HG03565 (cell line): ENCODE data around the gene STXBP5.
"Not testable (repeated sequence)": the region's sequence is repeated elsewhere in the genome, so short reads cannot be mapped to it uniquely, and the experiment has no call there.

Experiments
- ATAC-seq: cut with Tn5 transposase; IDR thresholded peaks from one replicate; pipeline ENCODE4 v1.9.1; 2021; ENCODE audit warnings: mild to moderate bottlenecking, moderate library complexity; ENCODE audit not compliant: unreplicated experiment

Gene STXBP5

GRCh38 chr6:147366290-147366689, 162.1 kb downstream of the STXBP5 start:
- no peak for ATAC-seq

- no peak for ATAC-seq
Measured at GRCh38 chr6:147371325-147371724, 167.1 kb downstream of the STXBP5 start.

- no peak for ATAC-seq
Measured at GRCh38 chr6:147372806-147373205, 168.6 kb downstream of the STXBP5 start.

GRCh38 chr6:147378819-147379218, 174.6 kb downstream of the STXBP5 start:
- ATAC-seq, result no peak

GRCh38 chr6:147380841-147381240, 176.6 kb downstream of the STXBP5 start:
- ATAC-seq, result not testable (repeated sequence)

- no peak for ATAC-seq
Measured at GRCh38 chr6:147381712-147382111, 177.5 kb downstream of the STXBP5 start.

GRCh38 chr6:147382945-147383554, 178.8 kb downstream of the STXBP5 start:
- no peak for ATAC-seq

GRCh38 chr6:147384029-147384428, 179.8 kb downstream of the STXBP5 start:
- no peak for ATAC-seq

- peak; percentile 54 for ATAC-seq
Measured at GRCh38 chr6:147384737-147385710, 180.8 kb downstream of the STXBP5 start.

- no peak for ATAC-seq
Measured at GRCh38 chr6:147389463-147389862, 185.2 kb downstream of the STXBP5 start.

GRCh38 chr6:147390909-147391536, 186.8 kb downstream of the STXBP5 start:
- no peak for ATAC-seq

GRCh38 chr6:147392917-147393625, 188.9 kb downstream of the STXBP5 start:
- peak; percentile 43 for ATAC-seq

- ATAC-seq, result no peak
Measured at GRCh38 chr6:147395158-147395557, 190.9 kb downstream of the STXBP5 start.

- no peak for ATAC-seq
Measured at GRCh38 chr6:147397306-147397705, 193.1 kb downstream of the STXBP5 start.

GRCh38 chr6:147400968-147401367, 196.8 kb downstream of the STXBP5 start:
- ATAC-seq, result no peak

- ATAC-seq, result no peak
Measured at GRCh38 chr6:147401779-147402178, 197.6 kb downstream of the STXBP5 start.

GRCh38 chr6:147406783-147407182, 202.6 kb downstream of the STXBP5 start:
- ATAC-seq, result no peak

GRCh38 chr6:147407571-147407970, 203.4 kb downstream of the STXBP5 start:
- no peak for ATAC-seq

GRCh38 chr6:147416622-147417021, 212.4 kb downstream of the STXBP5 start:
- no peak for ATAC-seq

- no peak for ATAC-seq
Measured at GRCh38 chr6:147417954-147418353, 213.7 kb downstream of the STXBP5 start.

- ATAC-seq, result no peak
Measured at GRCh38 chr6:147418523-147418922, 214.3 kb downstream of the STXBP5 start.
